HG03575 (cell line): ENCODE measurements around the gene GNAI2.
A peak's percentile ranks its signal among the peaks of the same experiment; 100 is the strongest.

Source experiments
- ATAC-seq: cut with Tn5 transposase; IDR thresholded peaks from one replicate; pipeline ENCODE4 v1.9.1; 2021; ENCODE audit not compliant: unreplicated experiment, insufficient number of reproducible peaks, low FRiP score; ENCODE audit errors: extremely low read depth

GNAI2 gene

GRCh38 chr3:50288387-50289007 is 52.5 kb downstream of the GNAI2 start:
- no peak for ATAC-seq

GRCh38 chr3:50289130-50289529 is 53.1 kb downstream of the GNAI2 start:
- ATAC-seq, result no peak

- no peak for ATAC-seq
Measured at GRCh38 chr3:50290161-50290641, 54.2 kb downstream of the GNAI2 start.

- ATAC-seq, result peak; percentile 58
Measured at GRCh38 chr3:50292159-50293078, 56.4 kb downstream of the GNAI2 start, which contains the start of gene IFRD2. IFRD2 (minus strand) TSS chr3:50292429; CDS start chr3:50292274, 155 bp downstream.

GRCh38 chr3:50293079-50293801 is 57.2 kb downstream of the GNAI2 start:
- ATAC-seq, result no peak

- ATAC-seq, result no peak
Measured at GRCh38 chr3:50294089-50294488, 58.1 kb downstream of the GNAI2 start.

- ATAC-seq, result no peak
Measured at GRCh38 chr3:50294492-50295403, 58.7 kb downstream of the GNAI2 start.

GRCh38 chr3:50295553-50296431 is 59.8 kb downstream of the GNAI2 start:
- ATAC-seq, result no peak

GRCh38 chr3:50296721-50297383 is 60.8 kb downstream of the GNAI2 start:
- ATAC-seq, result no peak

- no peak for ATAC-seq
Measured at GRCh38 chr3:50297384-50297775, 61.4 kb downstream of the GNAI2 start.

GRCh38 chr3:50297896-50298725 is 62.1 kb downstream of the GNAI2 start:
- ATAC-seq, result no peak

- peak; percentile 41 for ATAC-seq
Measured at GRCh38 chr3:50298836-50299637, 63.0 kb downstream of the GNAI2 start, which contains the start of the genes HYAL3 and NAA80. HYAL3 (minus strand) TSS chr3:50299405; CDS start chr3:50295602, 3,803 bp downstream. NAA80 (minus strand) TSS chr3:50299405; CDS start chr3:50297463, 1,942 bp downstream.

- no peak for ATAC-seq
Measured at GRCh38 chr3:50299638-50299928, 63.6 kb downstream of the GNAI2 start.

- no peak for ATAC-seq
Measured at GRCh38 chr3:50299929-50300680, 64.1 kb downstream of the GNAI2 start.

GRCh38 chr3:50300681-50301254 is 64.8 kb downstream of the GNAI2 start:
- ATAC-seq, result no peak
